ENCODE results near the gene PLEKHA8. TPM values are rescaled to one million over a fixed set of nuclear protein-coding genes. Genes with fewer than 3 reads are reported as not detected.

The PLEKHA8 gene
- total RNA-seq, 1 donor, result 13.8 TPM

DNA sequence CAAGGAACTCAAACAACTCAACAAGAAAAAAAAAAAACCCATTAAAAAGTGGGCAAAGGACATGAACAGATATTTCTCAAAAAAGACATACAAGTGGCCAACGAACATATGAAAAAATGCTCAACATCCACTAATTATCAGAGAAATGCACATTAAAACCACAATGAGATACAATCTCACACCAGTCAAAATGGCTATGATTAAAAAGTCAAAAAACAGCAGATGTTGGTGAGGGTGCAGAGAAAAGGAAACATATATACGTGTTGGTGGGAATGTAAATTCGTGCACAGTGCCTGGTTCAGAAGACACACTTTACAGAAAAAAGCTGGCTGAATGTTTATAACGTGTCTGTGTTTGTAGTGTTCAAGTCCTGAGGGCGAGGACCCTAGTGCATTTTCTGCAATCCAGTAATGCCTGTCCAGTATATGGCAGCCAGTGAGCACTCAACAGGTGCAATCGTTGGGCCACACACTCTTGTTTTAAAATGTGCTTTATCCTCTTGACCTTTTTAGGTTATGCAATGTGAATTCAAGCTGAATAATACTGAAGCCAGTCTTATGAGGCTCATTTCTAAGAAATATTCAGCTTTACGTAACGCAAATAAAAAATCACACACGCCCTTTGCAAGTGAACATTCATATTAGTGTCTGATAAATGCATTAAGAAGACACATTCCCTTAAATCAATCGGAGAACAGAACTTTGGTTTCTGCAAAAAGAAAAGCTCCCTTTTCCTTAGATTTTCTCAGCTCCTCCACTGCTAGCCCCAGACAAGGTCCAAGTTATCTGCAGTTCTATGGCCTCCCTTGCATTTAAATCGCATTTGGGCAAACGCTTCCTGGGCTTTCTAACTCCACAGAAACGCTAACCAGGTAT lies 105.8 kb downstream of the PLEKHA8 start:
- peak overlapping the region; percentile 86 for H3K4me3 ChIP-seq (ENCODE audit: insufficient read depth, low read length)
- DNase-seq (ENCODE audit: insufficient read length, low spot score, missing footprints), result no peak
- H3K27ac ChIP-seq (ENCODE audit: low read depth, low read length), result peak overlapping the region; percentile 40
- no peaks in the 10 kb centered on the region for H3K9me3 ChIP-seq (ENCODE audit: low read depth, low read length)
- peak overlapping the region; percentile 91 for H3K4me2 ChIP-seq (ENCODE audit: insufficient read depth, low read length)
- H3K36me3 ChIP-seq (ENCODE audit: insufficient read depth, low read length), result no peaks in the 10 kb centered on the region
- no peaks in the 10 kb centered on the region for H4K20me1 ChIP-seq (ENCODE audit: insufficient read depth, low read length)
- TF ChIP-seq, protein P1, sequence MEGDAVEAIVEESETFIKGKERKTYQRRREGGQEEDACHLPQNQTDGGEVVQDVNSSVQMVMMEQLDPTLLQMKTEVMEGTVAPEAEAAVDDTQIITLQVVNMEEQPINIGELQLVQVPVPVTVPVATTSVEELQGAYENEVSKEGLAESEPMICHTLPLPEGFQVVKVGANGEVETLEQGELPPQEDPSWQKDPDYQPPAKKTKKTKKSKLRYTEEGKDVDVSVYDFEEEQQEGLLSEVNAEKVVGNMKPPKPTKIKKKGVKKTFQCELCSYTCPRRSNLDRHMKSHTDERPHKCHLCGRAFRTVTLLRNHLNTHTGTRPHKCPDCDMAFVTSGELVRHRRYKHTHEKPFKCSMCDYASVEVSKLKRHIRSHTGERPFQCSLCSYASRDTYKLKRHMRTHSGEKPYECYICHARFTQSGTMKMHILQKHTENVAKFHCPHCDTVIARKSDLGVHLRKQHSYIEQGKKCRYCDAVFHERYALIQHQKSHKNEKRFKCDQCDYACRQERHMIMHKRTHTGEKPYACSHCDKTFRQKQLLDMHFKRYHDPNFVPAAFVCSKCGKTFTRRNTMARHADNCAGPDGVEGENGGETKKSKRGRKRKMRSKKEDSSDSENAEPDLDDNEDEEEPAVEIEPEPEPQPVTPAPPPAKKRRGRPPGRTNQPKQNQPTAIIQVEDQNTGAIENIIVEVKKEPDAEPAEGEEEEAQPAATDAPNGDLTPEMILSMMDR (IDR thresholded peaks at IDR 0.05; ENCODE audit: extremely low read depth, low read depth, low read length), result no peak
- peak overlapping the region; percentile 83 for H2AFZ ChIP-seq (ENCODE audit: low read length)
- peaks cover 7% of the 10 kb centered on the region for H3K4me1 ChIP-seq (ENCODE audit: insufficient read depth, low read length)
- peaks cover 14% of the 10 kb centered on the region for H3K79me2 ChIP-seq (ENCODE audit: insufficient read depth, low read length)
- H3K27me3 ChIP-seq (ENCODE audit: insufficient read depth, low read length), result peaks cover 2% of the 10 kb centered on the region

DNA sequence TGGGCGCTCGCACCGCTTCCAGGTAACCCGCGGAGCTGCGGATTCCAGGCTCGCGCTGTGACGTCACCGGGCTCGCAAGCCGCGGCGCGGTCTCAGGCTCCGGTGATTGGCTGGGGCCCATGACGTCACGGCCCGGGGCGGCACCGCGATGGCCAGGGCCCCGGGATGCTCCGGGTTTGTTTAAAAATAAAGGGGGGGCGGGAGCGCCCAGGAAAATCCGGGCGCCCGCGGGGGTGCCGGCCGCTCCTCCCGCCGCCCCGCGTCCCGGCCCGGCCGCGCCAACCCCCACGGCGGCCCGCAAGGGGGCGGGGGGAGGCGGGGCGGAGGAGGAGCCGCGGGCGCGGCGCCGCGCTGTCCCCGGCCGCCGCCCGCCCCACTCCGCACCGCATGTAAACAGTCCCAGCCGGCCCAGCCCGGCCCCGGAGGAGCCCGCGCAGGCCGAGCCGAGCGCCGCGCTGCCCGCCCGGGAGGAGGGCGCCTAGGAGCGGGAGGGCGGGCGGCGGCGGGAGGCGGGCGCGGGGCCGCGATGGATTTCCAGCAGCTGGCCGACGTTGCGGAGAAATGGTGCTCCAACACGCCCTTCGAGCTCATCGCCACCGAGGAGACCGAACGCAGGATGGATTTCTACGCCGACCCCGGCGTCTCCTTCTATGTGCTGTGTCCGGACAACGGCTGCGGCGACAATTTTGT lies 106.5 kb downstream of the PLEKHA8 start, which contains the start of gene MTURN:
Gene MTURN, plus strand, starts transcription at position 376 of the 690 bp plus-strand sequence. Its CDS starts 151 bp downstream, at position 527.
- H3K27ac ChIP-seq (ENCODE audit: low read depth, low read length), result peak within 1 kb of the TSS; percentile 50
- H3K4me1 ChIP-seq (ENCODE audit: insufficient read depth, low read length), result peaks cover 7% of the 10 kb centered on the region
- H3K36me3 ChIP-seq (ENCODE audit: insufficient read depth, low read length), result no peaks in the 10 kb centered on the region
- peak within 1 kb of the TSS; percentile 88 for H2AFZ ChIP-seq (ENCODE audit: low read length)
- H3K4me2 ChIP-seq (ENCODE audit: insufficient read depth, low read length), result peak within 1 kb of the TSS; percentile 91
- peak; percentile 100 for DNase-seq (ENCODE audit: insufficient read length, low spot score, missing footprints)
- peaks cover 17% of the 10 kb centered on the region for H3K79me2 ChIP-seq (ENCODE audit: insufficient read depth, low read length)
- peaks cover 3% of the 10 kb centered on the region for H4K20me1 ChIP-seq (ENCODE audit: insufficient read depth, low read length)
- peak within 1 kb of the TSS; percentile 86 for H3K4me3 ChIP-seq (ENCODE audit: insufficient read depth, low read length)
- TF ChIP-seq, protein P1 (IDR thresholded peaks at IDR 0.05; ENCODE audit: extremely low read depth, low read depth, low read length), result no peak
- peaks cover 2% of the 10 kb centered on the region for H3K27me3 ChIP-seq (ENCODE audit: insufficient read depth, low read length)
- H3K9me3 ChIP-seq (ENCODE audit: low read depth, low read length), result no peaks in the 10 kb centered on the region

DNA sequence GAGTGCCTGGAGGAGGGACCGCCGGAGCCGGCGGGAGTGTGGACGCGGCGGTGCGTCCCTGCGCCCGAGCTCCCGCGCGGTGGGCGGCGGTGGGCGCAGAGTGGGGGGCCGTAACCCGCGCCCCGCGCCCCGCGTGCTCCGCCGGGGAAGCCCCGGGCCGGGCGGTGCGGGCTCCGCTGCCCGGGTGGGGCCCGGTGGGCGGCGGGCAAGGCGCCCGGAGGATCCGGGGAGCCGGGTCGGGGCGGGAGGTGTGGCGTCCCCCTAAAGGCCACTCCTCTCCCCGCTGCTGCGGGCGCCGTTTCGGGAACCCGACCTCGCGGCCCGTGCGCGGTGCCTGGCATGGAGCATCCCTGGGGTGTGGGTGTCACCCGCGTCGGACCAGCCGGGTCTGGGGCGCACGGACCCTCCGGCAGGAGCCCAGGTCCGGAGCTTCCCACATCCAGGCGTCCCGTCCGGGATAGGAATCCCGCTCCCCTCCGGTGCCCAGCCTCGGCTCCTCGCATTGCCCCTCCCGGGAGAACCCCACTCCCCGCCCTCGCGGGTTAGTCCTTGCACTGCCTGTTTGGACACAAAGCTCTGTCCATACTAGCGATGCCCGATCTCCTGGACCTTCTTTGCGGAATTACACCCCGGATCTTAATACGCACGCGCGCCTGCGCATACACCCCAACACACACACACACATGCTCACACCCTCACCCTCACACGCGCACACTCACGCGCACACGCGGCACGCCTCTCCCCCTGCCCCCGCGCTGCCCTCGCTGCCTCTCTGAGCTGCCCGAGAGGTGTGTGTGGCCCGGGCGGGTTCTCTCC lies 107.3 kb downstream of the PLEKHA8 start:
- peak; percentile 95 for DNase-seq (ENCODE audit: insufficient read length, low spot score, missing footprints)
- no peaks in the 10 kb centered on the region for H3K36me3 ChIP-seq (ENCODE audit: insufficient read depth, low read length)
- peak overlapping the region; percentile 88 for H2AFZ ChIP-seq (ENCODE audit: low read length)
- H3K79me2 ChIP-seq (ENCODE audit: insufficient read depth, low read length), result peaks cover 22% of the 10 kb centered on the region
- H3K27ac ChIP-seq (ENCODE audit: low read depth, low read length), result peak overlapping the region; percentile 50
- H3K9me3 ChIP-seq (ENCODE audit: low read depth, low read length), result no peaks in the 10 kb centered on the region
- TF ChIP-seq, protein P1 (IDR thresholded peaks at IDR 0.05; ENCODE audit: extremely low read depth, low read depth, low read length), result no peak
- H3K27me3 ChIP-seq (ENCODE audit: insufficient read depth, low read length), result peaks cover 2% of the 10 kb centered on the region
- peak overlapping the region; percentile 85 for H3K4me2 ChIP-seq (ENCODE audit: insufficient read depth, low read length)
- peak overlapping the region; percentile 86 for H3K4me3 ChIP-seq (ENCODE audit: insufficient read depth, low read length)
- peaks cover 7% of the 10 kb centered on the region for H3K4me1 ChIP-seq (ENCODE audit: insufficient read depth, low read length)
- peaks cover 3% of the 10 kb centered on the region for H4K20me1 ChIP-seq (ENCODE audit: insufficient read depth, low read length)

Data from osteoblast (primary cell).